ENCODE data around the gene TBPL1.

- TF ChIP-seq POLR2AphosphoS5 (IDR thresholded peaks at IDR 0.05; ENCODE audit: insufficient read depth in 1 of 2, low read depth in 1 of 2) (no peak), CTCF (IDR thresholded peaks at IDR 0.05) (no peak), POLR2A (IDR thresholded peaks at IDR 0.05) (no peak)
These were observed 4.6 kb upstream of the TBPL1 start for GRCh38 chr6:133948472-133948871.
